Ectodermal cell (in vitro differentiated cells): Measurements from ENCODE around the gene GPR35.
"Not testable (repeated sequence)": the region's sequence is repeated elsewhere in the genome, so short reads cannot be mapped to it uniquely, and the experiment has no call there.

Experiments
- H3K27ac ChIP-seq: 2 replicates; pipeline ENCODE4 v1.7.0; 2013; ENCODE audit warnings: mild to moderate bottlenecking, low read depth, low read length; ENCODE audit not compliant: insufficient read depth, poor library complexity, severe bottlenecking
- H3K27me3 ChIP-seq: 2 replicates; pipeline ENCODE4 v1.7.0; 2013; ENCODE audit warnings: mild to moderate bottlenecking, low read length; ENCODE audit not compliant: insufficient read depth, control insufficient read depth, poor library complexity, severe bottlenecking
- H3K36me3 ChIP-seq: one replicate; pipeline ENCODE4 v1.7.0; 2013; ENCODE audit warnings: low read length; ENCODE audit not compliant: control insufficient read depth, insufficient read depth
- H3K4me1 ChIP-seq: one replicate; pipeline ENCODE4 v1.7.0; 2013; ENCODE audit warnings: low read length; ENCODE audit not compliant: control insufficient read depth, insufficient read depth
- H3K4me3 ChIP-seq: 2 replicates; pipeline ENCODE4 v1.7.0; 2013; ENCODE audit warnings: low read depth, low read length, control low read depth; ENCODE audit not compliant: insufficient read depth
- H3K9me3 ChIP-seq: 2 replicates; pipeline ENCODE4 v1.7.0; 2013; ENCODE audit warnings: mild to moderate bottlenecking, low read length, moderate library complexity; ENCODE audit not compliant: control insufficient read depth
- WGBS, 2 experiments: methylation state at CpG; one replicate each; pipeline ENCODE4 v1.1.7; 2013; ENCODE audit warnings: missing lambda C conversion rate in 2 of 2; 5-methylcytosine and 5-hydroxymethylcytosine counted together

The GPR35 gene

DNA sequence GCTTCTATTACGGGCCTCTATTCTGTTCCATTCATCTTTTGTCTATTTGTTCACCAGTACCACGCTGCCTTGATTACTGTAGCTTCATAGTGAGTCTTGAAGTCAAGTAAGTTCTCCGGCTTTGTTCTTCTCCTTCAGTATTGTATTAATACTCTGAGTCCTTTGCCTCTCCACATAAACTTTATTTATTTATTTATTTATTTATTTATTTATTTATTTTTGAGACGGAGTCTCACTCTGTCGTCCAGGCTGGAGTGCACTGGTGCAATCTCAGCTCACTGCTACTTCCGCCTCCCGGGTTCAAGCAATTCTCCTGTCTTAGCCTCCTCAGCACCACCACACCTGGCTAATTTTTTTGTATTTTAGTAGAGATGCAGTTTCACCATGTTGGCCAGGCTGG lies 34.6 kb downstream of the GPR35 start:
- H3K27me3 ChIP-seq, H3K9me3 ChIP-seq, H3K4me3 ChIP-seq, H3K36me3 ChIP-seq, H3K27ac ChIP-seq, H3K4me1 ChIP-seq: not testable (repeated sequence)
- 92 to 93% methylated on average over 6 to 7 of the region's 7 CpGs for WGBS, 2 experiments

DNA sequence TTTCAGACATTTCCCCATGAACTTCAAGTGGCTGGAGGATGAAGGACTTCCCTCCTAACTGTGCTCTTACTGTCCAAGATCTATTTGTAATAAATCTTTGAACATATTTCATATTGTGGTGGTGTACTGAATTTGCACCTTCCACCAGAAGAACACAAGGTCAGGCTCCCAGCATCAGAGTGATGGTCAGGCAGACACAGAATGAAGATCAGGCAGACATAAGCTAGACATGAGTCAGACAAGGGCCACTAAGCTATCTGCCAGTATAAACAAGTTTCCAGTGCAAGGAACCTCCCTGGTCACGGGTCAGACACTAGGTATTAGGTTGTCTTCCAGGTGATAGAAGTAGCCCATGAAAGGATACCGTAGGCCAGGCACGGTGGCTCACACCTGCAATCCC lies 37.4 kb downstream of the GPR35 start:
- no peaks in the 10 kb centered on the region for H3K9me3 ChIP-seq
- no peak overlapping the region for H3K4me3 ChIP-seq
- no peak overlapping the region for H3K27ac ChIP-seq
- H3K4me1 ChIP-seq = no peaks in the 10 kb centered on the region
- no peaks in the 10 kb centered on the region for H3K27me3 ChIP-seq
- H3K36me3 ChIP-seq = no peaks in the 10 kb centered on the region
- WGBS, 2 experiments = 89 to 90% methylated on average over 3 of the region's 3 CpGs

DNA sequence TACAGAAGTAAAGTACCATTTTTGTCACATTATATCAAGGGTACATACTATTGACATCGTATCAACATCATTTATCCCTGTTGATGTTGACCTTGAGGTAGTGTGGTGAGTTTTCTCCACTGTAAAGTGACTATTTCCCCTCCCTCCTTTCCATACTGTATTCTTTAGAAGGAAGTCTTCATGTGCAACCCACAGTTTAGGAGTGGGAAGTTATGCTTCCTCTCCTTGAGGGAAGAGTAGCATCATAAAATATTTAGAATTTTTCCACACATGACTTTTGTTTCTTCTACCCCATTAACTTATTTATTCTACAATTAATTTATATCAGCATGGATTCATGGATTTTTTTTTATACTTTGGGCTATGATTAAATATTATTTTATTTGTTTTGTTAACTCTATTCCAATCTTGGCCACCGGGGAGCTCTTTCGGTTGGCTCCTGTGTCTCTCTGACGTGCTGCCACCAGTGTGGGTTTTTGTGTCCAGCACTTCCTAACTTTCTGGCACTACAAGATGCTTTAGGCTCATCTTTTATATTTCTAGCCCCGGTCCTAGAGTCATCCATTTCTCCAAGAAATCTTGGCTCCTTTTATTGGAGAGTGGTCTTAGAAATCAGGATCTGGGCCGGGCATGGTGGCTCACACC lies 38.4 kb downstream of the GPR35 start:
- Histone ChIP-seq H3K36me3 (no peaks in the 10 kb centered on the region), H3K9me3 (no peaks in the 10 kb centered on the region), H3K27me3 (no peaks in the 10 kb centered on the region), H3K4me3 (no peak overlapping the region), H3K27ac (no peak overlapping the region), H3K4me1 (no peaks in the 10 kb centered on the region)
- 66 to 74% methylated on average over 5 of the region's 6 CpGs for WGBS, 2 experiments

- no peak overlapping the region for H3K4me3 ChIP-seq
- no peaks in the 10 kb centered on the region for H3K36me3 ChIP-seq
- H3K27me3 ChIP-seq = no peaks in the 10 kb centered on the region
- no peak overlapping the region for H3K27ac ChIP-seq
- no peaks in the 10 kb centered on the region for H3K9me3 ChIP-seq
- H3K4me1 ChIP-seq = no peaks in the 10 kb centered on the region
- 78 to 91% methylated on average over 1 of the region's 1 CpG for WGBS, 2 experiments
These were observed 39.3 kb downstream of the GPR35 start for GRCh38 chr2:240664622-240665021.

DNA sequence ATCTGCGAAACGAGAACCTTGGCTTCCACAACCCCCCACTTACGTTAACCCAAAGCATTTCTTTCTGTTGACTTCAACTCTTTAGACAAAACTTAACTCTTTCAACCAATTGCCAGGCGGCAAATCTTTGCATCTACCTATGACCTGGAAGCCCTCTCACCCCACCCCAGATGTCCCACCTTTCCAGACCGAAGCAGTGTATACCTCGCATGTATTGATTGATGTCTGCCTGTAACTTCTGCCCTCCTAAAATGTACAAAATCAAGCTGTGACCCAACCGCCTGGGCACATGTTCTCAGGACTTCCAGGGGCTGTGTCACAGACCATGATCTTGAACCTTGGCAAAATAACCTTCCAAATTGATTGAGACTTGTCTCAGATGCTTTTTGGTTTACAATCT lies 45.1 kb downstream of the GPR35 start:
- 86 to 88% methylated on average over 7 of the region's 7 CpGs for WGBS, 2 experiments
- Histone ChIP-seq H3K4me1 (no peaks in the 10 kb centered on the region), H3K4me3 (no peak overlapping the region), H3K27ac (no peak overlapping the region), H3K27me3 (peaks cover 24% of the 10 kb centered on the region), H3K36me3 (no peaks in the 10 kb centered on the region), H3K9me3 (no peaks in the 10 kb centered on the region)

GRCh38 chr2:240670950-240671349 lies 45.7 kb downstream of the GPR35 start:
- Histone ChIP-seq H3K36me3 (no peaks in the 10 kb centered on the region), H3K27me3 (peaks cover 24% of the 10 kb centered on the region), H3K4me3 (no peak overlapping the region), H3K27ac (no peak overlapping the region), H3K4me1 (no peaks in the 10 kb centered on the region), H3K9me3 (no peaks in the 10 kb centered on the region)
- WGBS, 2 experiments = 92 to 93% methylated on average over 4 of the region's 4 CpGs

DNA sequence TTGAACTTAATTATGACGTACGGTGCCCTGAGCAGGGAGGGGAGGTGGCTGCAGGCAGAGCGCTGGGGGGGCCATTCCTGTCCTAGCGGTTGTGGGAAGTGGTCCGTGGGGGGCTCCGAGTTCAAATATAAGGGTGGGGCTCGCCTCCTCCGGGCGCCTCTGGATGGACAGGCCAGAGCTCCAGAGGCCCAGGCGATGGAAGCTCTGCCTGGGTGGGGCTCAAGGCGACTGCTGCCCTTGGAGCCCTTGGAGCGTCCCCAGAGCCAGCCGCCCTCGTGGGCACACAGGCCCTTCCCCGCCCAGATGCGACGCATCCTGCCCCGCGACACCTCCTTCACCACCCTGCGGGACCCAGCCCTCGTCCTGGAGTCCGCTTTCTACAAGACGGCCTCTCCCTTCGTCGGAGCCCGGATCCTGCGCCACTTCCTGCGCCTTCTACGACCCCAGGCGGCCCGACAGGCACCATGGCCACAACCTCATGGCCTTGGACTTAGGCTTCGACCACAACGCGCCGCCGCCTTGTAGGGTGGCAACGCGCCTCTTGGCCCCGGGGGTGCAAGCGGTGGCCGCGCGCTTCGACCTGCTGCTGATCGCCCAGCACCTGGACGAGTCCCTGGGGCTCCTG lies 46.9 kb downstream of the GPR35 start:
- Histone ChIP-seq H3K27me3 (peaks cover 24% of the 10 kb centered on the region), H3K9me3 (no peaks in the 10 kb centered on the region), H3K4me3 (no peak overlapping the region), H3K27ac (no peak overlapping the region), H3K36me3 (no peaks in the 10 kb centered on the region), H3K4me1 (no peaks in the 10 kb centered on the region)
- WGBS, 2 experiments = 91 to 92% methylated on average over 46 of the region's 46 CpGs

GRCh38 chr2:240672701-240673190 lies 47.5 kb downstream of the GPR35 start:
- no peak overlapping the region for H3K4me3 ChIP-seq
- 69 to 74% methylated on average over 55 of the region's 55 CpGs for WGBS, 2 experiments

GRCh38 chr2:240674461-240675184 lies 49.3 kb downstream of the GPR35 start:
- H3K27me3 ChIP-seq = peaks cover 24% of the 10 kb centered on the region
- WGBS, 2 experiments = 76 to 80% methylated on average over 10 to 11 of the region's 16 CpGs
- H3K36me3 ChIP-seq, H3K4me1 ChIP-seq, H3K9me3 ChIP-seq, H3K4me3 ChIP-seq, H3K27ac ChIP-seq: not testable (repeated sequence)

More at GRCh38 chr2:240672701-240673190, 47.5 kb downstream of the GPR35 start:
- no peaks in the 10 kb centered on the region for H3K36me3 ChIP-seq
- peaks cover 24% of the 10 kb centered on the region for H3K27me3 ChIP-seq
- H3K4me1 ChIP-seq = no peaks in the 10 kb centered on the region
- no peaks in the 10 kb centered on the region for H3K9me3 ChIP-seq
- no peak overlapping the region for H3K27ac ChIP-seq

- not testable (repeated sequence) for H3K27ac ChIP-seq
- no CpG with 5 or more reads among the region's 24 CpGs for WGBS, 2 experiments
These were observed 50.1 kb downstream of the GPR35 start for GRCh38 chr2:240675345-240675744.

More at GRCh38 chr2:240675345-240675744, 50.1 kb downstream of the GPR35 start:
- not testable (repeated sequence) for H3K4me3 ChIP-seq, H3K36me3 ChIP-seq, H3K9me3 ChIP-seq, H3K4me1 ChIP-seq
- H3K27me3 ChIP-seq = peaks cover 22% of the 10 kb centered on the region
